ENCODE data around the gene PLCL1.

- TF ChIP-seq POLR2AphosphoS5 (IDR thresholded peaks at IDR 0.05; ENCODE audit: low read depth, low read length) (no peak), SIN3A (IDR thresholded peaks at IDR 0.05; ENCODE audit: borderline replicate concordance, insufficient read depth, low read length) (no peak)
- TF ChIP-seq, protein P1, sequence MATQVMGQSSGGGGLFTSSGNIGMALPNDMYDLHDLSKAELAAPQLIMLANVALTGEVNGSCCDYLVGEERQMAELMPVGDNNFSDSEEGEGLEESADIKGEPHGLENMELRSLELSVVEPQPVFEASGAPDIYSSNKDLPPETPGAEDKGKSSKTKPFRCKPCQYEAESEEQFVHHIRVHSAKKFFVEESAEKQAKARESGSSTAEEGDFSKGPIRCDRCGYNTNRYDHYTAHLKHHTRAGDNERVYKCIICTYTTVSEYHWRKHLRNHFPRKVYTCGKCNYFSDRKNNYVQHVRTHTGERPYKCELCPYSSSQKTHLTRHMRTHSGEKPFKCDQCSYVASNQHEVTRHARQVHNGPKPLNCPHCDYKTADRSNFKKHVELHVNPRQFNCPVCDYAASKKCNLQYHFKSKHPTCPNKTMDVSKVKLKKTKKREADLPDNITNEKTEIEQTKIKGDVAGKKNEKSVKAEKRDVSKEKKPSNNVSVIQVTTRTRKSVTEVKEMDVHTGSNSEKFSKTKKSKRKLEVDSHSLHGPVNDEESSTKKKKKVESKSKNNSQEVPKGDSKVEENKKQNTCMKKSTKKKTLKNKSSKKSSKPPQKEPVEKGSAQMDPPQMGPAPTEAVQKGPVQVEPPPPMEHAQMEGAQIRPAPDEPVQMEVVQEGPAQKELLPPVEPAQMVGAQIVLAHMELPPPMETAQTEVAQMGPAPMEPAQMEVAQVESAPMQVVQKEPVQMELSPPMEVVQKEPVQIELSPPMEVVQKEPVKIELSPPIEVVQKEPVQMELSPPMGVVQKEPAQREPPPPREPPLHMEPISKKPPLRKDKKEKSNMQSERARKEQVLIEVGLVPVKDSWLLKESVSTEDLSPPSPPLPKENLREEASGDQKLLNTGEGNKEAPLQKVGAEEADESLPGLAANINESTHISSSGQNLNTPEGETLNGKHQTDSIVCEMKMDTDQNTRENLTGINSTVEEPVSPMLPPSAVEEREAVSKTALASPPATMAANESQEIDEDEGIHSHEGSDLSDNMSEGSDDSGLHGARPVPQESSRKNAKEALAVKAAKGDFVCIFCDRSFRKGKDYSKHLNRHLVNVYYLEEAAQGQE (IDR thresholded peaks at IDR 0.05; ENCODE audit: insufficient read depth in 1 of 2, low read depth in 2 of 2, low read length in 2 of 2) = no peak
Observed at GRCh38 chr2:197929008-197929885, 124.9 kb downstream of the PLCL1 start.

Measured in PFSK-1 (cell line).